Measurements from ENCODE around the gene KIT.

- TF ChIP-seq CTCF (IDR thresholded peaks at IDR 0.05; ENCODE audit: insufficient read depth, low read length, poor library complexity, severe bottlenecking) (no peak), EZH2phosphoT487 (conservative IDR thresholded peaks at IDR 0.05; ENCODE audit: low read length) (no peak)
Measured at GRCh38 chr4:54700986-54701385, 43.2 kb downstream of the KIT start.

Measured in SU-DHL-6 (cell line).